AG09309 (cell line): ENCODE measurements around the gene BTBD19.

Source experiments
- DNase-seq: peaks from one replicate; pipeline ENCODE4 v3.0.0-alpha.2; 2010; ENCODE audit warnings: low read depth
- H3K4me3 ChIP-seq: 2 replicates; pipeline ENCODE4 v1.5.1; 2011; ENCODE audit warnings: mild to moderate bottlenecking, low read depth, low read length, moderate library complexity; ENCODE audit not compliant: control insufficient read depth
- CTCF ChIP-seq: IDR thresholded peaks from 2 replicates; pipeline ENCODE4 v1.5.1; 2011; ENCODE audit warnings: mild to moderate bottlenecking, low read depth, low read length, inconsistent platforms; ENCODE audit not compliant: insufficient read depth, control insufficient read depth; ENCODE audit errors: missing control alignments

The BTBD19 gene

GRCh38 chr1:44776730-44777068 is 31.6 kb upstream of the BTBD19 start:
- DNase-seq, result no peak
- peak overlapping the region; percentile 99 for H3K4me3 ChIP-seq
- no peak for TF ChIP-seq CTCF

- no peak for DNase-seq
- TF ChIP-seq CTCF, result no peak
- H3K4me3 ChIP-seq, result peak overlapping the region; percentile 99
Observed at GRCh38 chr1:44777547-44777946, 30.8 kb upstream of the BTBD19 start.

- DNase-seq, result no peak
- TF ChIP-seq CTCF, result no peak
- no peak overlapping the region for H3K4me3 ChIP-seq
Observed at GRCh38 chr1:44777969-44778635, 30.2 kb upstream of the BTBD19 start.

- no peak for TF ChIP-seq CTCF
- no peak for DNase-seq
- H3K4me3 ChIP-seq, result no peak overlapping the region
Observed at GRCh38 chr1:44778705-44779576, 29.4 kb upstream of the BTBD19 start.

- DNase-seq, result no peak
Observed at GRCh38 chr1:44780583-44781121, 27.7 kb upstream of the BTBD19 start.

GRCh38 chr1:44783697-44784093 is 24.6 kb upstream of the BTBD19 start:
- H3K4me3 ChIP-seq, result peak overlapping the region; percentile 19; the same call in 1 of the 2 replicates
- no peak for TF ChIP-seq CTCF
- DNase-seq, result no peak

More at GRCh38 chr1:44780583-44781121, 27.7 kb upstream of the BTBD19 start:
- no peak overlapping the region for H3K4me3 ChIP-seq
- TF ChIP-seq CTCF, result no peak
